Keratinocyte (primary cell): ENCODE measurements around the gene PBX2. TPM values are rescaled to one million over a fixed set of nuclear protein-coding genes. Genes with fewer than 3 reads are reported as not detected.

Experiments
- DNase-seq: peaks from one replicate; pipeline ENCODE4 v3.0.0-alpha.2; 2011; ENCODE audit warnings: low read depth, missing footprints, low spot score
- FAIRE-seq: peaks from 2 replicates; lab custom pipeline; 2011; peaks lifted over from hg19 to GRCh38; lab: Jason Lieb, UNC
- H2AFZ ChIP-seq: 2 replicates; pipeline ENCODE4 v1.6.0; 2012; ENCODE audit warnings: low read length, control low read depth, inconsistent platforms; ENCODE audit not compliant: control insufficient read depth
- H3K27ac ChIP-seq: 2 replicates; pipeline ENCODE4 v1.5.1; 2011; ENCODE audit warnings: low read length; ENCODE audit not compliant: control insufficient read depth, insufficient read depth
- H3K27me3 ChIP-seq: 3 replicates; pipeline ENCODE4 v1.6.0; 2011; ENCODE audit warnings: low read length; ENCODE audit not compliant: control insufficient read depth, insufficient read depth; ENCODE audit errors: extremely low read depth
- H3K36me3 ChIP-seq, 2 experiments: 2 replicates in 1 of 2; 3 replicates in 1 of 2; pipeline ENCODE4 v1.5.1; 2011; ENCODE audit warnings: low read length in 2 of 2, mild to moderate bottlenecking in 1 of 2; ENCODE audit not compliant: control insufficient read depth in 2 of 2, insufficient read depth in 2 of 2; ENCODE audit errors: extremely low read depth in 1 of 2
- H3K4me1 ChIP-seq: 3 replicates; pipeline ENCODE4 v1.5.1; 2011; ENCODE audit warnings: low read length; ENCODE audit not compliant: control insufficient read depth, insufficient read depth; ENCODE audit errors: extremely low read depth
- H3K4me2 ChIP-seq: 3 replicates; pipeline ENCODE4 v1.6.0; 2011; ENCODE audit warnings: low read depth, low read length; ENCODE audit not compliant: control insufficient read depth, insufficient read depth; ENCODE audit errors: extremely low read depth
- H3K4me3 ChIP-seq, 3 experiments: fragments of 200-600 bp in 1 of 3; sonication (generic) in 1 of 3; 2 replicates in 2 of 3; 3 replicates in 1 of 3; pipeline ENCODE4 v1.5.1; 2011 to 2016; ENCODE audit warnings: low read length in 3 of 3, mild to moderate bottlenecking in 3 of 3, control low read depth in 2 of 3, inconsistent platforms in 1 of 3, low read depth in 1 of 3, mixed read lengths in 1 of 3, mixed run types in 1 of 3, moderate library complexity in 1 of 3; ENCODE audit not compliant: control insufficient read depth in 2 of 3, insufficient read depth in 2 of 3; ENCODE audit errors: extremely low read depth in 1 of 3
- H3K79me2 ChIP-seq: 2 replicates; pipeline ENCODE4 v1.6.0; 2012; ENCODE audit warnings: low read length; ENCODE audit not compliant: control insufficient read depth, insufficient read depth
- H3K9ac ChIP-seq: 3 replicates; pipeline ENCODE4 v1.6.0; 2011; ENCODE audit warnings: low read length; ENCODE audit not compliant: control insufficient read depth, insufficient read depth; ENCODE audit errors: extremely low read depth
- H3K9me1 ChIP-seq: 3 replicates; pipeline ENCODE4 v1.6.0; 2011; ENCODE audit warnings: low read length; ENCODE audit not compliant: control insufficient read depth, insufficient read depth; ENCODE audit errors: extremely low read depth
- H3K9me3 ChIP-seq: 2 replicates; pipeline ENCODE4 v1.5.1; 2012; ENCODE audit warnings: low read depth, low read length; ENCODE audit not compliant: control insufficient read depth
- H4K20me1 ChIP-seq: 3 replicates; pipeline ENCODE4 v1.6.0; 2011; ENCODE audit warnings: low read length; ENCODE audit not compliant: control insufficient read depth, insufficient read depth; ENCODE audit errors: extremely low read depth
- CTCF ChIP-seq, 3 experiments: IDR thresholded peaks in 1 of 3; conservative IDR thresholded peaks in 1 of 3; optimal IDR thresholded peaks in 1 of 3; 2 replicates in 2 of 3; 3 replicates in 1 of 3; pipeline versions ENCODE3 to v1.5.1; 2011; ENCODE audit warnings: low read length in 3 of 3, mild to moderate bottlenecking in 3 of 3, moderate library complexity in 2 of 3, control low read depth in 1 of 3, inconsistent platforms in 1 of 3; ENCODE audit not compliant: insufficient read depth in 2 of 3; ENCODE audit errors: extremely low read depth in 1 of 3
- EZH2 ChIP-seq: IDR thresholded peaks from one replicate; pipeline ENCODE4 v1.6.1; 2012; ENCODE audit warnings: inconsistent platforms, mild to moderate bottlenecking, low read length, moderate library complexity
- dilution Hi-C: fragments of 300-500 bp; cut with MboI; formaldehyde crosslinking; loops from one replicate; pipeline ENCODE4 v1.7.0; 2020; ENCODE audit warnings: low sequenced_read_pairs; ENCODE audit not compliant: extremely low pct_ligation_motif_present
- polyA plus RNA-seq, 5 experiments: library from polyadenylated mRNA; depleted of rRNA in 3 of 5; stranded (reverse) in 3 of 5; stranded (forward) in 1 of 5; unstranded in 1 of 5; fragments of >200 nt; gene quantifications; 1 replicate in 1 of 5; 2 replicates in 3 of 5; 3 replicates in 1 of 5; pipeline versions ENCODE4 v1.2.1 to v1.2.3, GENCODE V29; 2011 to 2012; ENCODE audit warnings: missing spikeins in 2 of 5, low read depth in 1 of 5, low replicate concordance in 1 of 5

PBX2 gene
- polyA plus RNA-seq, 1 donor (not counting 4 experiments of a cell fraction or from before 2014, with no cell fraction given): 43.5 TPM

GRCh38 chr6:32148289-32149091 lies 41.5 kb downstream of the PBX2 start:
- Histone ChIP-seq H3K4me3 (peak overlapping the region; percentile 46 to 82 (median 66)), H3K27me3 (peaks cover 4% of the 10 kb centered on the region), H3K4me2 (peak overlapping the region; percentile 94), H3K36me3 (no peaks in the 10 kb centered on the region), H3K79me2 (no peaks in the 10 kb centered on the region), H3K9ac (peak overlapping the region; percentile 71), H3K4me1 (peaks cover 12% of the 10 kb centered on the region), H3K27ac (peak overlapping the region; percentile 54), H3K9me3 (no peaks in the 10 kb centered on the region), H3K9me1 (no peaks in the 10 kb centered on the region), H2AFZ (peak overlapping the region; percentile 81), H4K20me1 (no peaks in the 10 kb centered on the region)
- TF ChIP-seq EZH2: no peak
- peak; percentile 45 to 58 (median 47) for TF ChIP-seq CTCF (optimal IDR thresholded peaks at IDR 0.05 in 1 of 3, IDR thresholded peaks at IDR 0.05 in 1 of 3, conservative IDR thresholded peaks at IDR 0.05 in 1 of 3; ENCODE audit: extremely low read depth in 1 of 3, insufficient read depth in 2 of 3, low read length in 3 of 3)
- FAIRE-seq (no peak), DNase-seq (no peak)
- dilution Hi-C loops: no loop called here

DNA sequence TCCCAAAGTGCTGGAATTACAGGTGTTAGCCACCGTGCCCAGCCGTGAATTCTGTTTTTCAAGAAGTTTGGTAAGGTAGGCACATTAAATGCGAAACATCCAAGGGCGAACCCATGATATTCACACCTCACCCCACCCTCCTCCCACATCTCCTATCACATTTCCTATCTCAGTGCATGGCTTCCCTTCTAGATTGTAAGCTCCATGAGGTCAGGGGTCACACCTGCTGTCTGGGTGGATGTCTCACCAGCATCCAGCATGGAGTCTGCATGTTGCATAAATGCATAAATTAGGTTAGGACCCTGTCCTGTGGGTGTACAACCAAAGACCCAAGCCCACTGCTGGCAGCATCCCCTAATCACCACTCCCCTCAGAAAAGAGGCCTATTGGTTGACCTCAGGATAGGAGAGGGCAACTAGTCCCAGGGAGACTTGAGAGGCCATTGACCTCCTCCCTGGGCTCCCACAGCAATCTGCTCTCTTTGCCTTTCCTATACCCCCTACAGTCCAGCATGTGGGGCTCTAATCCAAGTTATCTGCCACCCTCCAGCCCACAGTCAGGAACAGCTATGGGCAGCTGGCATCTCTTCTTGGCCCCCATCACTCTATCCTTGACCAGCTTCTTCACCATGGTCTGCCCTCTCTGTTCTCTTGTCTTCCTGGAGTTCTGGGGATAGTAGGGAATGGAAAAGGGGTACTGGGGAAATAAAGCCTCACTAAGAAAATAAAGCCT lies 42.4 kb downstream of the PBX2 start:
- Histone ChIP-seq H3K27ac (no peak overlapping the region), H3K4me3 (no peak overlapping the region), H3K79me2 (no peaks in the 10 kb centered on the region), H3K4me1 (peaks cover 4% of the 10 kb centered on the region), H3K27me3 (peaks cover 4% of the 10 kb centered on the region), H4K20me1 (no peaks in the 10 kb centered on the region), H2AFZ (no peak overlapping the region), H3K36me3 (no peaks in the 10 kb centered on the region), H3K9me1 (no peaks in the 10 kb centered on the region), H3K4me2 (peak overlapping the region; percentile 94), H3K9ac (no peak overlapping the region), H3K9me3 (no peaks in the 10 kb centered on the region)
- FAIRE-seq (no peak), DNase-seq (no peak)
- dilution Hi-C loops: no loop called here
- TF ChIP-seq CTCF (optimal IDR thresholded peaks at IDR 0.05 in 1 of 3, IDR thresholded peaks at IDR 0.05 in 1 of 3, conservative IDR thresholded peaks at IDR 0.05 in 1 of 3; ENCODE audit: extremely low read depth in 1 of 3, insufficient read depth in 2 of 3, low read length in 3 of 3) (no peak), EZH2 (no peak)
